Mesenchymal stem cell (in vitro differentiated cells and primary cell): ENCODE data around the gene TMEM108.

Experiments
- DNase-seq: peaks from one replicate; pipeline ENCODE4 v3.0.0-alpha.2; 2013
- H2AFZ ChIP-seq: one replicate; pipeline ENCODE4 v1.6.1; 2013; ENCODE audit warnings: low read depth, mild to moderate bottlenecking, control low read depth, inconsistent platforms, low read length, moderate library complexity
- H2AK5ac ChIP-seq: 2 replicates; pipeline ENCODE4 v1.6.1; 2013; ENCODE audit warnings: low read length, moderate library complexity, mild to moderate bottlenecking, inconsistent platforms; ENCODE audit not compliant: severe bottlenecking
- H2BK120ac ChIP-seq: one replicate; pipeline ENCODE4 v1.6.1; 2013; ENCODE audit warnings: low read depth, mild to moderate bottlenecking, inconsistent platforms, low read length, moderate library complexity
- H2BK12ac ChIP-seq, 2 experiments: one replicate each; pipeline ENCODE4 v1.6.1; 2013; ENCODE audit warnings: inconsistent platforms in 2 of 2, low read length in 2 of 2, mild to moderate bottlenecking in 2 of 2, moderate library complexity in 2 of 2, control low read depth in 1 of 2
- H2BK15ac ChIP-seq: one replicate; pipeline ENCODE4 v1.6.1; 2013; ENCODE audit warnings: mild to moderate bottlenecking, low read depth, inconsistent platforms; ENCODE audit not compliant: poor library complexity, severe bottlenecking
- H2BK5ac ChIP-seq: 2 replicates; pipeline ENCODE4 v1.6.1; 2013; ENCODE audit warnings: low read depth, mild to moderate bottlenecking, low read length, control low read depth, inconsistent platforms; ENCODE audit not compliant: poor library complexity, severe bottlenecking
- H3K14ac ChIP-seq, 2 experiments: one replicate each; pipeline ENCODE4 v1.6.1; 2013; ENCODE audit warnings: inconsistent platforms in 2 of 2, low read length in 2 of 2, control low read depth in 1 of 2, mild to moderate bottlenecking in 1 of 2, moderate library complexity in 1 of 2
- H3K18ac ChIP-seq, 2 experiments: one replicate each; pipeline ENCODE4 v1.6.1; 2013; ENCODE audit warnings: inconsistent platforms in 2 of 2, low read length in 2 of 2, control low read depth in 1 of 2, low read depth in 1 of 2, mild to moderate bottlenecking in 1 of 2
- H3K23ac ChIP-seq, 2 experiments: one replicate each; pipeline ENCODE4 v1.6.1; 2013; ENCODE audit warnings: inconsistent platforms in 2 of 2, low read length in 2 of 2, mild to moderate bottlenecking in 2 of 2, moderate library complexity in 2 of 2, control low read depth in 1 of 2
- H3K27ac ChIP-seq: 2 replicates; pipeline ENCODE4 v1.5.1; 2013; ENCODE audit warnings: mild to moderate bottlenecking, moderate library complexity, low read length, control low read depth, inconsistent platforms; ENCODE audit not compliant: poor library complexity, severe bottlenecking
- H3K27me3 ChIP-seq, 2 experiments: 2 replicates each; pipeline versions ENCODE4 v1.6.1 to v1.7.0; 2013; ENCODE audit warnings: low read length in 2 of 2, mild to moderate bottlenecking in 2 of 2, moderate library complexity in 2 of 2, control low read depth in 1 of 2, inconsistent platforms in 1 of 2; ENCODE audit not compliant: control insufficient read depth in 1 of 2, insufficient read depth in 1 of 2
- H3K36me3 ChIP-seq, 2 experiments: 2 replicates each; pipeline versions ENCODE4 v1.6.1 to v1.7.0; 2013; ENCODE audit warnings: low read length in 2 of 2, control low read depth in 1 of 2, inconsistent platforms in 1 of 2, low read depth in 1 of 2, mild to moderate bottlenecking in 1 of 2; ENCODE audit not compliant: insufficient read depth in 2 of 2, control insufficient read depth in 1 of 2
- H3K4ac ChIP-seq, 2 experiments: one replicate each; pipeline ENCODE4 v1.6.1; 2013; ENCODE audit warnings: inconsistent platforms in 2 of 2, low read length in 2 of 2, mild to moderate bottlenecking in 2 of 2, moderate library complexity in 2 of 2, control low read depth in 1 of 2, low read depth in 1 of 2
- H3K4me1 ChIP-seq: 2 replicates; pipeline ENCODE4 v1.6.1; 2013; ENCODE audit warnings: low read depth, low read length, control low read depth; ENCODE audit not compliant: control insufficient read depth, insufficient read depth
- H3K4me2 ChIP-seq: 2 replicates; pipeline ENCODE4 v1.6.1; 2013; ENCODE audit warnings: low read length, mild to moderate bottlenecking, inconsistent platforms; ENCODE audit not compliant: poor library complexity, severe bottlenecking
- H3K4me3 ChIP-seq, 2 experiments: 2 replicates each; pipeline versions ENCODE4 v1.5.1 to v1.7.0; 2013; ENCODE audit warnings: low read length in 2 of 2, mild to moderate bottlenecking in 2 of 2, control low read depth in 1 of 2, low read depth in 1 of 2; ENCODE audit not compliant: insufficient read depth in 1 of 2
- H3K79me1 ChIP-seq: replicated peaks from 2 replicates; pipeline ENCODE4 v1.6.1; 2013; ENCODE audit warnings: mild to moderate bottlenecking, control low read depth, low read length, inconsistent platforms; ENCODE audit not compliant: poor library complexity, severe bottlenecking
- H3K9ac ChIP-seq: 2 replicates; pipeline ENCODE4 v1.7.0; 2013; ENCODE audit warnings: mild to moderate bottlenecking, low read length, moderate library complexity
- H3K9me3 ChIP-seq: 2 replicates; pipeline ENCODE4 v1.7.0; 2013; ENCODE audit warnings: mild to moderate bottlenecking, low read length; ENCODE audit not compliant: control insufficient read depth
- H4K8ac ChIP-seq: one replicate; pipeline ENCODE4 v1.6.1; 2013; ENCODE audit warnings: inconsistent platforms, mild to moderate bottlenecking, low read length, moderate library complexity
- H4K91ac ChIP-seq: one replicate; pipeline ENCODE4 v1.6.1; 2013; ENCODE audit warnings: mild to moderate bottlenecking, low read length, inconsistent platforms
- WGBS: methylation state at CpG from one replicate; pipeline ENCODE4 v1.1.7; 2013; ENCODE audit warnings: mixed read lengths; 5-methylcytosine and 5-hydroxymethylcytosine counted together

Gene TMEM108

DNA sequence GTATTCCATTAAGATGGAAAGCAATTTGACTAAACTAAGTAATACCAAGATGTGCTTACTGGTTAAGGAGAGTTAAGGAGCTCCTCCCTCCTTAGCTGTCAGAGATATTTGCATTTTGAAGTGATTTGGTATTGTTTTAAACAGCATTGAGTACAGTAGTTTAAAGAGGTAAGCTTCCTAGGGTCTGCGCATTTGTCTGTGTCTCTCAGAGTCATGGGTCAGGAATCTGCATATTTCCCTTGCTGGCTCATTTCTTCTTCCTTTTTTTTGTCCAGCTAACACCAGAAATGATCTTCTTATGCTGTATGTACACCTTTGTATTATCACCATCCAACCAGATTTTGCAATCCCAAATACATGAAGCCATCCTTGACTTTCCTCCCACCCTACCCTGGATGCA is 198.7 kb downstream of the TMEM108 start:
- Histone ChIP-seq H3K9me3 (peaks cover 7% of the 10 kb centered on the region), H3K9ac (no peak overlapping the region), H3K4ac (no peak overlapping the region), H3K27ac (no peak overlapping the region), H3K27me3 (no peaks in the 10 kb centered on the region), H4K8ac (no peak overlapping the region), H3K79me1 (no peaks in the 10 kb centered on the region), H3K4me2 (no peak overlapping the region), H3K4me3 (no peak overlapping the region), H2BK120ac (no peak overlapping the region), H3K36me3 (no peaks in the 10 kb centered on the region), H3K18ac (no peak overlapping the region), H4K91ac (no peak overlapping the region), H2BK15ac (no peak overlapping the region), H3K23ac (no peak overlapping the region), H2BK12ac (no peak overlapping the region), H2AK5ac (no peak overlapping the region), H3K4me1 (no peaks in the 10 kb centered on the region), H3K14ac (no peak overlapping the region), H2BK5ac (no peak overlapping the region), H2AFZ (no peak overlapping the region)
- no peak for DNase-seq
- WGBS = 92% methylated on average over 1 of the region's 1 CpG

DNA sequence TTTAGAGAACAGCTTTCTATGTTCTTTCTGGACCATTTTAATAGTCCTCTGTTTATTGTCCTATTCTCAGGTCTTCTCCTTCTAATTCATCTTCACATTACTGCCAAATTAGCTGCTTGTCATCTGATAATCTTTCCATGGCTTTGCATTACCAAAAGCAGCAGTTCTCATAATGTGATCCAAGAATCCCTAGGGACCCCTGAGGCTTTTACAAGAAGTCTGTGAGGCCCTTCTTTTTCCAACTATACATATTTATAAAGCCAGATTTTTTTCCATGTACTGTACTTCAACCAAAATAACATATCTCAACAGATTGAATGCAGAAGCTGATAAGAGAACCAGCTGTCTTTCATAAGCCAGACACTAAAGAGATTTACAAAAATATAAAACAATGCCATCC is 199.2 kb downstream of the TMEM108 start:
- DNase-seq = no peak
- Histone ChIP-seq H2AFZ (no peak overlapping the region), H2BK120ac (no peak overlapping the region), H2BK15ac (no peak overlapping the region), H3K27ac (no peak overlapping the region), H3K36me3 (no peaks in the 10 kb centered on the region), H4K91ac (no peak overlapping the region), H3K79me1 (no peaks in the 10 kb centered on the region), H3K18ac (no peak overlapping the region), H3K27me3 (no peaks in the 10 kb centered on the region), H2BK5ac (no peak overlapping the region), H2AK5ac (no peak overlapping the region), H3K23ac (no peak overlapping the region), H4K8ac (no peak overlapping the region), H3K4me1 (no peaks in the 10 kb centered on the region), H3K4me3 (no peak overlapping the region), H2BK12ac (no peak overlapping the region), H3K9ac (no peak overlapping the region), H3K9me3 (peaks cover 7% of the 10 kb centered on the region), H3K4ac (no peak overlapping the region), H3K4me2 (no peak overlapping the region), H3K14ac (no peak overlapping the region)

DNA sequence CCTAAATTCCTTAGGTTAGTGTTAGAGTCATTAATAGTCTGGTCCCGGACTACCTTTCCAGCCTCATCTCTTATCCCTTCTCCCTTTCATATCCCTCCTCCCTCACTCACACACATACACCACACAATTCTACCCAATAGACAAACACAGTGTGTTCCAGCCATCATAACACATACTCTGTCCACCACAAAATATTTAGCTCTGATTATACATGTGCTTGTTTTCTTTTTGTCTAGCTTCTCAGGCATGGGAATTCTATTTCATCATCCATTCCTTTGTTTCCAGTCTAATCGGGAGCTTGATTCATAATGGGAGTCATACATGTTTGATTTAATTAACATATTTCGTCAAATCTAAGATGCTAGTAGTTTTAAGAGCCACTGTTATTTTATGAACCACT is 199.8 kb downstream of the TMEM108 start:
- no peak overlapping the region for H2BK12ac ChIP-seq
- H2BK5ac ChIP-seq = no peak overlapping the region
- H2BK120ac ChIP-seq = no peak overlapping the region
- H3K4me1 ChIP-seq = no peaks in the 10 kb centered on the region
- H3K27ac ChIP-seq = no peak overlapping the region
- H2AFZ ChIP-seq = no peak overlapping the region
- no peak overlapping the region for H3K14ac ChIP-seq
- DNase-seq = no peak
- H3K4ac ChIP-seq = no peak overlapping the region
- peaks cover 7% of the 10 kb centered on the region for H3K9me3 ChIP-seq
- H3K36me3 ChIP-seq = no peaks in the 10 kb centered on the region
- no peak overlapping the region for H3K4me3 ChIP-seq
- no peaks in the 10 kb centered on the region for H3K79me1 ChIP-seq
- no peak overlapping the region for H2BK15ac ChIP-seq
- no peak overlapping the region for H4K8ac ChIP-seq
- no peak overlapping the region for H4K91ac ChIP-seq
- H2AK5ac ChIP-seq = no peak overlapping the region
- H3K23ac ChIP-seq = no peak overlapping the region
- H3K27me3 ChIP-seq = no peaks in the 10 kb centered on the region
- H3K4me2 ChIP-seq = no peak overlapping the region
- 68% methylated on average over 1 of the region's 3 CpGs for WGBS
- H3K9ac ChIP-seq = no peak overlapping the region
- H3K18ac ChIP-seq = no peak overlapping the region

DNA sequence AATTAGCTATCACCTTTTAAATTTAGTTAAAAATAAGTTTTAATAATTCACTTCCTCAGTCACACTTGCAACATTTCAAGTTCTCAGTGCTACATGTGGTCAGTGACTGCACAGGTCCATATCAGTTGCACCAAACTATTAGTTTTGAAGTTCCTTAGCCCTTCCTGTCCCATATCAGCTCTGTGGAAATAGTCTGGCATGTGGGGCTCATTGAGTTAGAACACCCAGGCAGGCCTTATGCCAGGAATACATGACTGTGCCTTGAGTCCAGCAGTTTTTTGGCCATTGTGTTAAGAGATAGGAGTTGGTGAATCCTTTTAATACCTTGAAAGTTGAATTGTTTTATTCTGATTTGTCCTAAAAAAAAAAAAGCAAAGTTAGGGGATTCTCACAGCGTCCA is 207.9 kb downstream of the TMEM108 start:
- H3K27ac ChIP-seq = no peak overlapping the region
- H3K4ac ChIP-seq = no peak overlapping the region
- no peak overlapping the region for H3K18ac ChIP-seq
- H3K9ac ChIP-seq = no peak overlapping the region
- H2BK15ac ChIP-seq = no peak overlapping the region
- H3K79me1 ChIP-seq = no peaks in the 10 kb centered on the region
- 81% methylated on average over 1 of the region's 1 CpG for WGBS
- H3K4me2 ChIP-seq = no peak overlapping the region
- H3K27me3 ChIP-seq = no peaks in the 10 kb centered on the region
- no peak overlapping the region for H4K91ac ChIP-seq
- H2AK5ac ChIP-seq = no peak overlapping the region
- no peak overlapping the region for H2BK5ac ChIP-seq
- H2AFZ ChIP-seq = no peak overlapping the region
- DNase-seq = no peak
- H3K4me3 ChIP-seq = no peak overlapping the region
- H3K36me3 ChIP-seq = no peaks in the 10 kb centered on the region
- no peak overlapping the region for H2BK120ac ChIP-seq
- H4K8ac ChIP-seq = no peak overlapping the region
- H3K14ac ChIP-seq = no peak overlapping the region
- no peak overlapping the region for H3K23ac ChIP-seq
- H3K9me3 ChIP-seq = no peaks in the 10 kb centered on the region
- no peak overlapping the region for H2BK12ac ChIP-seq
- H3K4me1 ChIP-seq = no peaks in the 10 kb centered on the region
